HG02852 (cell line): ENCODE measurements around the gene C6orf89.
"Not testable (repeated sequence)": the region's sequence is repeated elsewhere in the genome, so short reads cannot be mapped to it uniquely, and the experiment has no call there.

Experiments
- ATAC-seq: cut with Tn5 transposase; IDR thresholded peaks from one replicate; pipeline ENCODE4 v1.9.1; 2021; ENCODE audit warnings: mild to moderate bottlenecking, moderate library complexity; ENCODE audit not compliant: unreplicated experiment

Gene C6orf89

DNA sequence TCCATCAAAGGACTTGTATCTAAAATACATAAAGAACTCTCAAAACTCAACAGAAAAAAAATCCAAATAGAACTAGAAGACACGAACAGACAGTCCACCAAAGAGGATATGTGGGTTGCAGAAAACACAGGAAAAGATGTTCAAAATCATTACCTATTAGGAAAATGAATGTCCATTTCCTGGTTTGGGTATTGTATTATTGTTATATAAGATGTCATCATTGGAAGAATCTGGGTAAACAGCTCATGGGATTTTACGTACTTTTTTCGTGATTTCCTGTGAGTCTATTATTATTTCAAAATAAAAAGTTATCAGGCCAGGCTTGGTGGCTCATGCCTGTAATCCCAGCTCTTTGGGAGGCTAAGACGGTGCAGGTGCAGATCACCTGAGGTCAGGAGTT lies 59.5 kb downstream of the C6orf89 start:
- no peak for ATAC-seq

DNA sequence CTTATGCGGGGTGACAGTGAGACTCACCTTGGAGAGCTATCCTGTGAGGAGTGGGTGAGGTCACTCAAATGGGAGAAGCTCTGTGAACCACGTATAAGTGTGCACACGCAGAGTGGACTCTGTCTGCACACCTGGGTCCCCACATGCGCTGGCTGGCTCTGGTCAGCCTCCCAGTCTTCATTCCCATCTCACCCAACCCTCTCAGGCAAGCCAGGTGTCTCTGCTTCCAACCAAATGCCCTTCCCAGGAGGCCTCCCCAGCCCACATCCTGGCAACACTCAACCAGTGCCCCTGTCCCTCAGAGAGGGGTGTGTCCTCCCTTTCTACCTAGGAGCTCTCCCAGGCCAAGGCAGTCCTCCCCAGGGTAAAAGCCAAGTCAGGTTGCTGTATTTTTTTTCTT lies 60.8 kb downstream of the C6orf89 start:
- no peak for ATAC-seq

DNA sequence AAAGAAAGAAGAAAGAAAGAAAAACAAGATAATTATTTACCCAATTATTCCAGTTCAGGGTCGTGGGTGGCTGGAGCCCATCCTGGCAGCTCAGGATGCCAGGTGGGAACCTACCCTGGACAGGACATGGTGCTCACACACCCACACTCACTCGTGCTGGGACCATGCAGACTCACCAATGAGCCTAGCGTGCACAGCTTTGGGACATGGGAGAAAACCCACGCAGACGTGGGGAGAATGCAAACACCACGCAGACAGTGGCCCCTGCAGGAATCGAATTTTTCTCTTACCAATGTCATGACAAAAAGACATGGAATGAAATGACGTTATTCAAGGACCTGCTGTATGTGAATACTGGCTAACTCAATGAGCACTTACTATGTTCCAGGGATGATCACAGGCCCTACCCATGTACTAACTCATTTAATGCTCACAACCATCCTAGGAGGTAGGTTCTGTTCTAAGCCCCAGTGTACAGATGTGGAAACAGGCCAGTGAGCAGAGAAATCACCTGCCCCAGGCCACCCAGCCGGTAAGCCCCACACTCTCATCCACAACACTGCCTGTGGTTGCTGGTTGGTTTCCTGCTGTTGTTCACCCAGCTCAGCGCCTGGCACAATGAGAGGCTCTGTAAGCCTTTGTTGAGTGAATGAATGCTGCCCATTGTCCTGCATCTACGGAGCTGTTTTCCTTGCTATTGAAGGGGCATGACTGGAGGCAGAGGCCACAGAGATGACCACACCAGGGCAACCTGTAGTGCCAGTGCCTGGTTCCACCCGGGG lies 62.0 kb downstream of the C6orf89 start:
- no peak for ATAC-seq

DNA sequence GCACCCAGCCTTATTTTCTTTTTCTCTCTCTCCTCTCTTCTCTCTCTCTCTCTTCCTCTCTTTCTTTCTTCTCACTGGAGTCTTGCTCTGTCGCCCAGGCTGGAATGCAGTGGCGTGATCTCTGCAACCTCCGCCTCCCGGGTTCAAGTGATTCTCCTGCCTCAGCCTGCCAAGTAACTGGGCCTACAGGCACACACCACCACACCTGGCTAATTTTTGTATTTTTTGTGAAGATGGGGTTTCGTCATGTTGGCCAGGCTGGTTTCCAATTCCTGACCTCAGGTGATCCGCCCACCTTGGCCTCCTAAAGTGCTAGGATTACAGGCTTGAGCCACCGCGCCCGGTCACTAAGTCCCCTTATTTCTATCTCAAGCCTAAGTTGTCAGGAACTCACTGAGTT lies 63.3 kb downstream of the C6orf89 start:
- ATAC-seq: not testable (repeated sequence)

DNA sequence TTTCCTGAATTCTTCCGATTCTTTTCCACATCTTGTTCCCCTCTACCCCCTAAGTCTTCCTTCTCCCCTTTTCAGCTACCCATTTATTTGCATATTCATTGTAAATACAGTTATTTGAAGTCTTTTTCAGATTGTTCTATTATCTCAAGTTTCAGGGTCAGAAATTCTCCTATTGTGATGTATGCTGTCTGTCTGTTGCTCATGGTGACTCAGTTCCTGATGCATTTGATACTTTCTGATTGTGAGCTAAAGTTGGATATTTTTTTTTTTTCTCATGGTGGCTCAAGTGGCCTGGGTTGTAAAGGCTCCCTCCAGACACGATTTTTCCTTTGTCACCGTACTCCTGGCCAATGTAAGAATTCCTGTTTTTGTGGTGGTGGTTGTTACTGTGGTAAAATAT lies 63.9 kb downstream of the C6orf89 start:
- ATAC-seq: no peak

DNA sequence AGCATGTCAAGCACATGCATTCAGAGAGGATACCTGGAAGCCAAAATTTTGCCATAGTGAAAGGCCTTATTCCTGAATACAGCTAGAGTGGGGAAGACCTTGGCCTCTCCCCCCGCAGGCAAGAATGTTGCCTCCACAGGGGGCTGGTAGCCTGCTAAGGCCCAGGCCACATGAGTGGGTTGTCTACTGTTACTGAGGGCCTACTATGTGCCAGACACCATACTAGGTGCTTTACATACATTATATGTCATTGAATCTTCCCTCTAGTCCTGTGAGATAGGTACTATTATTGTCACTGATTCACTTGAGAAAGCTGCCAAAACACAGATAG lies 68.1 kb downstream of the C6orf89 start:
- no peak for ATAC-seq

DNA sequence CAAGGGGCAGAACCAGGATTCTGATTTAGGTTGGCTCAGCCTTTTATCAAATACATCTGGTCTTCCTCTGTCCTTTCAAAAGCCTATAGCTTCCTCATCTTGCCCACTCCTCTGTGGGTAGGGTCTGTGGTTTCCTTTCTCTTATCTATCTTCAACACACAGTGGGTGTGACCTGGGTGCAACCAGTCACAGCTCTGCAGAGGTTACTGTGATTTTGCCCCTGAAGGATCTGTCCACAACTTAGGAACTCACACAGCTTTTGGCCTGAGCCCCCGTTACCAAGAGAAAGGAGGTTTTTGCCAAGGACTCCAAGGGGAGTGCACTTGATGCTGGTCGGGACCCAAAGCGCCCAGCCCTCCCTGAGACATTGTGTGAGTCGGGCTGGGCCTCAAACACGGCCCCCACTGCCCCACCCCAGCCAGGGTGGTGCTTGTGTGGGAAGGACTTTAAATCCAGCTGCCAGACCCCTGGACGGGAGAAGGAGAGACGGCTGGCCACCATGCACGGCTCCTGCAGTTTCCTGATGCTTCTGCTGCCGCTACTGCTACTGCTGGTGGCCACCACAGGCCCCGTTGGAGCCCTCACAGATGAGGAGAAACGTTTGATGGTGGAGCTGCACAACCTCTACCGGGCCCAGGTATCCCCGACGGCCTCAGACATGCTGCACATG lies 68.6 kb downstream of the C6orf89 start, which contains the start of gene PI16:
Gene PI16, plus strand, starts transcription at position 477 of the 670 bp plus-strand sequence. Its CDS starts 23 bp downstream, at position 500.
- no peak for ATAC-seq

DNA sequence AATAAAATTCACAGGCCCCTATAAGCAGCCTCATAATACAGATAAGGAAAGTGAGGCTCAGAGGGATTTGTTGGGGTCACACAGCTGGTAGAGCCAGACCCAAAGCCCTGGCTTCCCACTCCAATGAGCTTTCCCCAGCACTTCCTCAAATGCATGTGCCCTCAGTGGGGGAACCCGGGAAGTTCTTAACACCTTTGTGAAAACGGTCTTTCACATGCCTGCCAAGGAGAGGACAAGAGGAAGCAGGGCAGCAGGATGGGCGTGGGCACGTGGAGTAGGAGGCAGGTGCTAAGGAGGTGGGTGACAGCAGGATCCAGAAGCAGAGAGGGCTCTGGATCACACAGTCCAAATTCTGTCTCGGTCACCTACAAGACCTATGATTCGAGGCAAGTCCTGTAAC lies 69.4 kb downstream of the C6orf89 start:
- ATAC-seq: no peak

DNA sequence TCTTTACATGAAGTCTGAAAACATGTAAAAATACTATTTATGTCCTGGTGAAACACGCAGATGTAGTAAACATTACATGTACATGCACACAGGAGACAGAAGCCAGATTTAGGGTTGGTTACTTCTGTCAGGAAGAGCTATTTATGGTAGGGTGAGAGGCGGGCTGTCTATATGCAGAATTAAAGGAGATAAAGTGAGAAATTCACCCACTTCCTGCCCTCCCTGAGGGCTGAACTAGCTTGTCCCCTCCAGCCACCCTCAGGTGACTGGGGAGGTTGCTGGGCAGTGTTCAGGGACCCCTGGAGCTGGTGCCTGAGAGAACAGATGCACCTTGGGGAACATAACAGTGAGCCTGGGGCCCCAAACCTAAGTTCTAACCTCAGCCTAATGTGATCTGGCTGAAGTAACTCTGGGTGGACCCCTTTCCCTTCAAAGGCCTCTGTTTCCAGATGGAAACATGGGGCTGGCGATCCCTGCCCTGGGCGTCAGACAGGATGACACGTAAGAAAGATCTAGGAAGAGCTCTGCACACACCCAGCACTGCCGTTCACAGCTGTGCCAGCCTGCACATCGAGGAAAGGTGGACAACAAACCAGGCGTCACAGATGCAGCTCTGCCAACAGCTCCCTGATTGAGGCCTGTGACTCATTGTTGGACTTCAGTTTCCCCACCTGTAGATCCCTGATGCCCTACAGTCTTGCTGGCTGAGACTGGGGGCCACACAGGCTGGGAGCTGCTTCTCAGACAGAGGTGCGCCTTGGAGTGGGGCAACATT lies 70.1 kb downstream of the C6orf89 start:
- ATAC-seq: no peak

DNA sequence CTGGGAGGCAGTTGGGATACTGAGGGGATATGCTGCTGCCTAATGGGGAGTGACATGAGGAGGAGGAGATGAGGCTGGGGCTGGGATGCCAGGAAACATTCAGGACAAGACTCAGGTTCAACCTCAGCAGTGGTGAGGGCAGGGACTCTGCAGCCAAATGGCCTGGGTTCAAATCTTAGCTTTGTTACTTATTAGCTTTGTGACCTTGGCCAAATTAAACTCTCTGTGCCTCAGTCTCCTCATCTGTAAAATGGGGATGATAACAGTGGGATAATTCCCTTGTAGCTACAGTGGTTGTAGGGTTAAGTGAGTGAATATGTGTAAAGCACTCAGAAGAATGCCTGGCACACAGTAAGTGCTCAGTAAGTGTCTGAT lies 70.7 kb downstream of the C6orf89 start:
- ATAC-seq: no peak

DNA sequence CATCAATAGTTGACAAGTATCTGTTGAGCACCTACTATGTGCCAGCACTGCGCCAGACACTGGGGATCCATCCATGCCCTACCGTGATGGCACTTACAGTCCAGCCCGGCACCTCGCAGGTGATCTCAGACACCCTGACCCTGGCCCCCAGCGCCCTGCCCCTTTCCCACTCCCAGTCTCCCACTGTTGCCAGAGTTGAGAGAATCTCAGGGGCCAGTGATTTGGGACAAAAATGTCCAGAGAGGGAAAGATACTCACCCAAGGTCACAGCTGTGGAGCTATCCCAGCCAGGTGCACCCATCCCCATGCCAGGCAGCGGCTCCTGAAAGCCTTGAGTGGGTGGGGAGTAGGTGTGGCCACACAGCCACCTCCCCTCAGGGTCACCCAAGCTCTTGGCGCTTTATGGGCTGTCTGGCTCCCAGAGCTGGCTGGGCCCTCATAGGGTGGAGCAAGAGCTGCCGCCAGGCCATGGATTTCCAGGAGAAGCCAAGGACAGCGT lies 72.1 kb downstream of the C6orf89 start:
- ATAC-seq: no peak

DNA sequence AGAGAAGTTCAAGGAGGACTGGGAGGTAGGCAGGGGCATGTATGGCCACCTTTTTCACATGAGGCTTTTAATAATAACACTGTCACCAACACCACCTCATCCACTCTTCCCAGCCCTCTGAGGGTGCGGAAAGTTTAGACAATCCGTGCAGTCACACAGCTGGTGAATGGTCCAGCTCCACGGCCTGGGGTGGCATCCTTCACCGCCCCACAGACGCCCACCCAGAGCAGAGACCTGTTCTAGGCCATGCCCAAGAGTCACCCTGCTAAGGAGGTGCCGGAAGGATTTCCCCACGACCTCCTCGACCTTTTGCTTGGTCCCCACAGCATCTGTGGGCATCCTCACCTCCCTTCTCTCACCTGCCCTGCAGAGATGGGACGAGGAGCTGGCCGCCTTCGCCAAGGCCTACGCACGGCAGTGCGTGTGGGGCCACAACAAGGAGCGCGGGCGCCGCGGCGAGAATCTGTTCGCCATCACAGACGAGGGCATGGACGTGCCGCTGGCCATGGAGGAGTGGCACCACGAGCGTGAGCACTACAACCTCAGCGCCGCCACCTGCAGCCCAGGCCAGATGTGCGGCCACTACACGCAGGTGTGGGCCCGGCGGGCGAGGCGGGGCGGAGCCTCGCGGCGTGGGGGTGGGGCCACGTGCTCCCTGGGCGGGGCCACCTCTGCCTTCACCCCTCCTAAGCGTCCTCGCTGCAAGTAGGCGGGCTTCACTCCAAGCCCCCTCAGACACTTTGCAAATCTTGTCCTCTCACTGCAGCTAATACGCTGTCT lies 73.2 kb downstream of the C6orf89 start:
- ATAC-seq: no peak

DNA sequence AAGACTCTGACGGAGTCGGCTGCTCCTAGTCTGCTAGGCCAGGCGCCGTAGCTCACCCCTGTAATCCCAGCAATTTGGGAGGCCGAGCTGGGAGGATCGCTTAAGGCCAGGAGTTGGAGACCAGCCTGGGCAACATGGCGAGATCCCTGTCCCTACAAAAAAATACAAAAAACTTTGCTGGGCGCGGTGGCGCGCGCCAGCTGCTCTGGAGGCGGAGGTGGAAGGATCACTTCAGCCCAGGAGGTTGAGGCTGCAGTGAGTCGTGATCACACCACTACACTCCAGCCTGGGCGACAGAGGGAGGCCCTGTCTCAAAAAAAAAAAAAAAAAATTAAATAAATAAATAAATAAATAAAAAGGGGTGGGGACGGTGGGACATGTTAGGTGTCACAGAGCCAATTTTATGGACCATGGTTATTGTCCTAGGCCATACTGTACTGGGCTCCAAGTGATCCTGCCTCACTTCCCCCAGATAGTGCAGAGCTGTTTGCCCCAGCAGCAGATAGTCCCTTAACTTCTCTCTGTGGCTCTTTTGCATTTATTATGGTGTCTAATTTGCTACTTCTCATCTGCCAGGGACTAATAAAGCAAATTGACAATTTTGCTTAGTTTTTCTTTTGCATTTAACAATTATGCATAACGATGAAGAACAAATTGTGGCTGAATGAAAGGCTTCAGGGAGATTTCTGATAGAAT lies 74.0 kb downstream of the C6orf89 start:
- no peak for ATAC-seq

DNA sequence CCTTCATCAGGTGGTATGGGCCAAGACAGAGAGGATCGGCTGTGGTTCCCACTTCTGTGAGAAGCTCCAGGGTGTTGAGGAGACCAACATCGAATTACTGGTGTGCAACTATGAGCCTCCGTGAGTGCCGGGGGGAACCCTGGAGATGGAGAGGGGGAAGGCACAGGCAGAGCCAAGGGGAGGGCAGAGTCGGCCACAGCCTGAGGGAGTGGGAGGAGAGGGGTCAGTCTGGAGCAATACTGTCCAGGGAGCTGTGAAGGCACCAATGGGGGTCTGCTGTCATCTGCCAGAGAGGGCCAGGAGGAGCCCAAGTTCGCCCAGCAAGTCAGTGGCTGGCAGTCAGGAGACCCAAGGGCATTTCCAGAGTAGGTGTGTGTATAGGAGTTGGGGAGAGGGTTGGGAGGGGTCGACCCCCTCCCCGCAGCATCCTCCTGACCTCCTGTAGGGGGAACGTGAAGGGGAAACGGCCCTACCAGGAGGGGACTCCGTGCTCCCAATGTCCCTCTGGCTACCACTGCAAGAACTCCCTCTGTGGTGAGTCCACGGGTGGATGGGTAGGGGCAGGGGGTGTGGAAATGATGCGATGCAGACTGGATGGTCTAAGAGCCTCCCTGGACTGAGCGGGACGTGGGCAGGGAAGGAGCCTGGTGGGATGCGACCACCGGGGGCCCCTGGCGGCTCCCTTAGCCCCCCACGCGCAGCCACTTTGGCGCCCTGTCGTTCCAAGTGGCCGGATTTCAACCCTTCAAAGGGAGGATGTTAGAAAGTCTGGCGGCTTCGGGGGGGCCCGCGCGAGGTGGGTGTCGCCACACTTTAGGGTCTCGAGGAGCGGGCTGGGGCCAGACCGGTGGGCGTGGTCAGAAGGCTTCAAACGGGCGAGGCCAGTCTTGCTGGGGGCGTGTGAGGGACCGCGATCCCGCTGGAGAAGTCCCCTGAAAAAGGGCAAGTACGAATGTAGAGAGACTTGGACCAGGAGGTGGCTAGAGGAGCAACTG lies 76.0 kb downstream of the C6orf89 start:
- no peak for ATAC-seq

DNA sequence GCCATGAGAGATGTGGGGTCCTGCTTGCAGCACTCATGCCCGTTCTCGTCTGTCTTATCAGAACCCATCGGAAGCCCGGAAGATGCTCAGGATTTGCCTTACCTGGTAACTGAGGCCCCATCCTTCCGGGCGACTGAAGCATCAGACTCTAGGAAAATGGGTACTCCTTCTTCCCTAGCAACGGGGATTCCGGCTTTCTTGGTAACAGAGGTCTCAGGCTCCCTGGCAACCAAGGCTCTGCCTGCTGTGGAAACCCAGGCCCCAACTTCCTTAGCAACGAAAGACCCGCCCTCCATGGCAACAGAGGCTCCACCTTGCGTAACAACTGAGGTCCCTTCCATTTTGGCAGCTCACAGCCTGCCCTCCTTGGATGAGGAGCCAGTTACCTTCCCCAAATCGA lies 77.1 kb downstream of the C6orf89 start:
- no peak for ATAC-seq

DNA sequence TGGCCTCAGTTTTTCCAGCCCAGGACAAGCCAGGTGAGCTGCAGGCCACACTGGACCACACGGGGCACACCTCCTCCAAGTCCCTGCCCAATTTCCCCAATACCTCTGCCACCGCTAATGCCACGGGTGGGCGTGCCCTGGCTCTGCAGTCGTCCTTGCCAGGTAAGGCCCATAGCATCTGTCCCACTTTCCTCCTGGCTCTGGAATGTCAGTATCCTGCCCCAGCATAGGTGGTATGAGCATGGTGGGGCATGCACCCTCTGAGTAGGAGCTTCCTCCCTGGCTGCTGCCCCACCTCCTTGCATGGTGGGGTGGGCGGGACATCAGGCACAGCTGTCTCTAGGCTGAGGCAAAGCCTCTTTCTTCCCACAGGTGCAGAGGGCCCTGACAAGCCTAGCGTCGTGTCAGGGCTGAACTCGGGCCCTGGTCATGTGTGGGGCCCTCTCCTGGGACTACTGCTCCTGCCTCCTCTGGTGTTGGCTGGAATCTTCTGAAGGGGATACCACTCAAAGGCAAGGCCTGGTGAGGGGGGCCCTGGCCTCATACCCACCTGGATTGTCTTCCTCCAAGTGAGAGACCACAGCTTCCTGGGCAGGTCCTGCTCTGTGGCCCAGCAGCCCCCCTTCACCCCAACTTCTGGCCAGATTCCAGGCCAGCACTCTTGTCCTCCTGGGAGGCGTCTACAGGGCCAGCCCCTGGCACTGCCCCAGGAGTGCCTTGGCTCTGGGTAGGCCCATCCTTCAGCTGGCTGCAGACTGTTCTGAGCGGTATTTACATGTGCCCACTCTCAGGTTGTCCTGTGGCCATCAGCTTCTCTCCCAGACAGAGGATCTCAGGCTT lies 77.9 kb downstream of the C6orf89 start:
- ATAC-seq: no peak

DNA sequence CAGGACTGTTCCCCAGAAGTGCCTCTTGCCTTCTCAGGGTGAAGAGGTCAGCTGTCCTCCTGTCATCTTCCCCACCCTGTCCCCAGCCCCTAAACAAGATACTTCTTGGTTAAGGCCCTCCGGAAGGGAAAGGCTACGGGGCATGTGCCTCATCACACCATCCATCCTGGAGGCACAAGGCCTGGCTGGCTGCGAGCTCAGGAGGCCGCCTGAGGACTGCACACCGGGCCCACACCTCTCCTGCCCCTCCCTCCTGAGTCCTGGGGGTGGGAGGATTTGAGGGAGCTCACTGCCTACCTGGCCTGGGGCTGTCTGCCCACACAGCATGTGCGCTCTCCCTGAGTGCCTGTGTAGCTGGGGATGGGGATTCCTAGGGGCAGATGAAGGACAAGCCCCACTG lies 78.6 kb downstream of the C6orf89 start:
- no peak for ATAC-seq

DNA sequence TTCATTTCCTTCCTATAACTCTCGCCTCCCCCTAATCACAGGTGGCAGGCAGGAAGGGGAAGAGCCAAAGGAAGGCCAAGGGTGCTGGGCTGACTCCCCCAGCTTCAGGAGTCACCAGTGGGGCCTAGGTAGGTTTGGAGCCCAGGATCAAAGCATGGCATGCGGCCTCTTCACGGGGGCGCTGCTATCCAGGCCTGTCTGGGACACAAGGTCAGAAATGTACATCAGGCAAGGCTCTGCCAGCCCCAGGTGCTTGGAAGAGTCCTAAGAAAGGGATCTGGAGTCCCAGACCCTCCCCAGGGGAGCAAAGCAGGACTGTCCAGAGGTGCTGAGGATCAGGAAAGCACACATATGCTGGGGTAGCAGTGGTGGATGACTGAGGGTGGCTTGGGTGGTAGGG lies 79.2 kb downstream of the C6orf89 start:
- ATAC-seq: no peak
